GM21723 (cell line): ENCODE data around the gene FGFR2.

Experiments
- ATAC-seq: cut with Tn5 transposase; IDR thresholded peaks from one replicate; pipeline ENCODE4 v1.9.1; 2021; ENCODE audit warnings: mild to moderate bottlenecking, moderate library complexity; ENCODE audit not compliant: unreplicated experiment

FGFR2 gene

DNA sequence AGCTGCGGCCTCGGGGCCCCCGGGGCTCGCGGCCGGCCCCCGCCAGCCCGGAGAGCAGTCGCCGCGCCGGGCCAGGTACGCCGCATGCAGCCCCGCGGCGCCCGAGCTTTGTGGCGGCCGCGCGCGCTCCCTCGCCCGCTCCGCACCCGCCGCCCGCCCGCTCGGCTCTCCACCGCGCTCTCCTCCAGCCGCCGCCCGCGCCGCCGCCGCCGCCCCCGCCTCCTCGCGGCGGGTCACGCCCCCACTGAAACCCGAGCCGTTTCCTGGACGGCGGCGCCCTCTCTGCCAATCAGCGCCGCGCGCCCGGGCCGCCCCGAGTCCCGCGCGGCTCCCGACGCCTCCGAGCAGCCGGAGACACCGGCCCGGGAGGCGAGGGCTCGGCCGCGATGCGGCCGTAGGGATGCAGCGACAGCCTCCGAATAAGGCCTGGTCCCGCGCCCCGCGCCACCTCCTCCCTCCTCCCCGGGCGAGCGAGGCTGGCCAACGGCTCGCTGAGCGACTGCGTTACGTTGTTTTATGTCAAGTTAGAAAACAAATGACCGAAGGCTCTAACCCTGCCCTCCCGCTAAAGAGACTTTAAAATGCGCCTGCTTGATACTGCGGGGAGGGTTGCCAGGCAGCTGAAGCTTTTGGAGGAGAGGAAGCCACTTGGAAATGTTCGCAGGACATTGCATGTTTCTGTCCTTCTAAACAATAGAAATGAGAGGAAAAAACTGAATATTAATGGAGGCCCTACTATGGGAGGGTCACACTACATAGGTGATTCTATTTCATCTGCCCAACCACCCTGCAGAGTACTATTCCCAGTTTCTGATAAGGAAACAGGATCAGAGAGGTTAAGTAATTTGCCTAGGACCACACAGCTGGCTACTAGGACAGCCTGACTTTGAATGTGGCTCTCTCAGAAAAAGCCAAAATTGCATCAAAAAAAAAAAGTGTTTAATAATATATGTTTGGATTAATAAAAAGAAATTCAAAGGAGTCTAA lies at the start of gene FGFR2:
Gene FGFR2, minus strand, starts transcription at position 182 of the 987 bp plus-strand sequence. CDS start 4,627 bp downstream, outside the sequence.
- ATAC-seq: peak; percentile 81

DNA sequence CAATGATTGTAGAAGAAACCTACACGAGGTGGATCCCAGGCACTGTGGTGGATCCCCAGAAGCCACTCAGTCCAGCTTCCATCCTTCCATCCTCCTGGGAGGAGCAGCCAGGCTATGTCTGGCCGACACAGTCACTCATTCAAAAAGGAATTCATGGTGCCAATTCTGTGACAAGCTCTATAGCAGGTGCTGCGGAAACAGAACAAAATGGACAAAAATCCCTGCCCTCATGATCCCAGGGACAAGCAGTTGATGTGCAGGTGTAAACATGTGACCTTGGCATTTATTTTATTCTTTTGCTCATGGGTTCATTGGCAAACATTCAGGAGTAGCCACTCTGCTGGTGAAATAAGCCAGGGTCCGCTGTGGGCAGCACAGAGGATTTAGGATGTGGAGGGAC lies 49.2 kb upstream of the FGFR2 start:
- no peak for ATAC-seq

DNA sequence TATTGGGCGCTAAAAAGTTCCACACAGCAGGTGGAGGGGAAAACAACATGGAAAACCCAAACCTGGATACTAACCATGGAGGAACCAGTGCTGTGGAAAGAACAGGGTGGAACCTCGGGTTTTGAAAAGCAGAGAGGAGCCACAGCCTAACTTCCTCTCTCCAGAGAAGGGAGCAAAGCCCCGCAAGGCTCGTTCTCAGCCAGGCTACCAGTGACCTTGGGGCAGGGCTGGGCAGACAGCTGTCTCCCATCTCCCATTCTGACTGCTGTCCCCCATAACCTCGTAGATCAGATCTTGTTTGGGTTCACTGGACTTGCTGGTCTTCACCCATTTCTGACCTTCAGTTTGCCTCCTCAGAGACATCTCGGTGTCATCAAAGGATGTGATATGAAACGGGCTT lies 47.5 kb upstream of the FGFR2 start:
- no peak for ATAC-seq

DNA sequence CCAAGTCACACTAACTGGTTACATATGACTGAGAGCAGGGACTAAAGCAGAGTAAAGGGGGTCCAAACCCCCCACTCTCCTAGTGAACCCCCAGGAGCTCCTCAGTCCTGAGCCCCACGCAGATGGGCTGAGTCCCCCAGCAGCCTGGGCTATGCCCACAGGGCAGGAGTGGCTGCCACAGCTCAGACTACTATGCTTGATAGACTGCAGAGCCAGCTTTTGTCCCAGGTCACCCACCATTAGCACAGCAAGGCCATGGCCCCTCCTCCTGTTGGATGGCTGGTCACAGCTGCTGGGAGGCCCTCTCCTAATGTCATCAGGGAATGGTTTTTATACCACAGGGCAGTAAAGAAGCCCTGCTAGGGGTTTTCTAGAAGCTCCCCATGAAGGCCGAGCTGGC lies 46.3 kb upstream of the FGFR2 start:
- no peak for ATAC-seq

DNA sequence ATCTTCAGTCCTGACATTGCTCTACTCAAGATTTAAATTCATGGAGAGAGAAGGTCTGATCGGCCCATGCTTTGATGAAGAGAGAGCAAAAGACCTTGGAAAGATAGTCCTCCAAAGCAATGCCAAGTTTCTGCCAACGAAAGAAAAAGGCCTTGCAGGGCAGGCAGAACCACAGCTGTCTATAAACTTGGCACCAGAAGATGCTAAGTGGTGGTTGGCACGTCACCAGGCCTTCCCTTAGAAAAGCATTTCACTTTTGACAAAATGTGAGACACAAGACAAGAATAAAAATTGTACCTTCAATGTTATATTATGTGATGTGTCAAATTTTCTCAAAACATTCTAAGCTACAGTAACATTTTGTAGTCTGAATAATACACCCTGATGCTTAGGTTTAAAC lies 42.0 kb upstream of the FGFR2 start:
- no peak for ATAC-seq

DNA sequence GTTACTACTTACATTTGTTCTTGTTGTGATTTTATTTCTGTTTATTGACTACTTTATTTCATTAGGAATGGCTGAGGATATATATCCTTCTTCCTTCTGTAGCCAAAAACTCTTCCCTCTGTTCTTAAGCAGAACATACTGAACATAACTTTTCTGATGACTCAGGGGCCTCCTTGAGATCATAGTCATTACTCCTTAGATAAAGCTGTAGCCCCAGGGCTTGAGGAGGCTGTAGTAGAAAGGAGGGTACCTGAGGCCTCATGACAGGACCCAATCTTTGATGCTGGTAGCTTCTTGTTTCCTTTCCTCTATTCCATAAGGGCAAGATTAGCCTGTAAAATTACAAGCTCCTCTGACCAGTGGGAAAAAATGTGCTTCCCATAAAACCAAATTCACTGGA lies 41.2 kb upstream of the FGFR2 start:
- ATAC-seq: no peak

DNA sequence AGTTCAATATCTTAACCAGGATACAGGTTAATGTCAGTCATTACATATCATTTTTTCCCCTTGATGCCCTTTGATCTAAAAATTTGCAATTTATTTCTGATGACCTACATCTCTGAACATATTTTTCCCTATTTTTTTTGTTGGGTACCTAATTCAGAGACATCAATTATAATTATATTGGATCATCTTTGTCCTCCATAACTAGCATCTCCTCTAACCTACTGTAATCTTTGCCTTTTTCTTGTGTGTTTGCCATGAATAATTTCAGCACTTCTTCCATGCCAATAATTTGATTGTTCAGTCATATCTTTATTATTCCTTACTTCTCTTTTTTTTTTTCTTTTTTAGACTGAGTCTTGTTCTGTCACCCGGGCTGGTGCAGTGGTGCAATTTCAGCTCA lies 39.2 kb upstream of the FGFR2 start:
- ATAC-seq: no peak

DNA sequence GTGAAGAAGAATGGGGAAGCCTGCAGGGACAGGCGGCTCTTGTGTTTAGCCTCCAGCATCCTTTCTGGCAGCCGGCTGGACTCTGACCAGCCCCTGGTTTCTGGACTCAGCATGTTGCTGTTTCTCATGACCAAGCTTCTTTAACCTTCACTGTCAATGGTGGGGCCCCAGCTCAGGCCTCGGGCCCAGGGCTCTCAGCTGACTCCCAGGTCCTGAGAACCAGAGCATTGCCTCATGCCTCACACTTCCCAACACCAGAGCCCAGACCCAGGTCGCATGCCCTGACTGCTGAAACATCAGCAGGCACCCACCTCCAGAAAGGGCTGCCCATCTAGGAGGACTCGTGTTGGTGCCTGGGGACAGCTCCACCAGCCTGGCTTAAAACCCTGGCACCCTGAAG lies 34.8 kb upstream of the FGFR2 start:
- no peak for ATAC-seq

DNA sequence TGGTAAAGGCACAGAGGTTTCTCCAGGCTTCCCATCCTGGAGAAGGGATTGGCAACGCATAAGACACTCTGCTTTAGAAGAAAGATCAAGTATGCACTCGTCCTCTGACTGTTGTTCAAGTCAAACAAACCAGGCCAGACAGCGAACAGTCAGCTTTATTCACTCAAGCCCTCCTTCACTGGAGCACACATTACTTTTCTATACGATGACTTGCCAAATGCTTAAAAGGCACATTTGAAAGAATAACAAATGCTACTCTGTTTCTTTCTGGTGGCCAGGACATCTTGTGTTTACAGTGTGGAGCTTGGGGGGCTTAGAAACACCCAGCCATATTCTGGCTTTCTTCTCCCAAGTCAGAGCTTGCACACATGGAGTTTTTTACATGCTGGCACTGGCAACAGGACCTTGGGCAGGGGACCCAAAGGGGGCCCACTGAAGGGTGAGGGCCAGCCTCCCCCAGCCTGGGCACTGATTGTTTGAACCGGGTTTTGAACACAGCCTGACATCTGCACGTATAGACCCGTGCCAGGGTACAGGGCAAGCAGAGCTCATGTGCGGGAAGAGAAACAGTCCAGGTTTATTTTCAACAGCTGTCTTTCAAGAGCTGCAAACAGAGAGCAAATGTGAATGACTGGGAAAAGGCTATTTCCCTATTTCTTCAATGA lies 33.3 kb upstream of the FGFR2 start:
- no peak for ATAC-seq

DNA sequence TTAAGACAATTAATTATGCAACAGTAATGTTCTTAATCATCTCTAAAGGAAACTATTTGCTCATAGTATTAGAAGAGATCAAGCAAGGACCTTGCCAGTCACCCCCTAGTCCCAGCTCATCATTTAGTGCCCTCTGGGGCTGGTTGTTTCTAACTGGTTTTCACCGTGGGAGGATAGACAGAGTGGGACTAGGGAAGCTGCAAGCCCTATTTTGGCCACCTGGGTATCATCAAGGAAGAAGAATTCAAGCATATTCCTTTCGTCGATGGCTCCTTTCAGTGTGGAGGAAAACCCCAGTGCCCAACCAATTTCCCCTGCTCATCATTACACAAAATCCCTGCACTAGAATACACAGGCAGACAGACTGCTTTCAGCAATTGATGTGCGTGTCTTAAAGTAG lies 30.6 kb upstream of the FGFR2 start:
- ATAC-seq: no peak

DNA sequence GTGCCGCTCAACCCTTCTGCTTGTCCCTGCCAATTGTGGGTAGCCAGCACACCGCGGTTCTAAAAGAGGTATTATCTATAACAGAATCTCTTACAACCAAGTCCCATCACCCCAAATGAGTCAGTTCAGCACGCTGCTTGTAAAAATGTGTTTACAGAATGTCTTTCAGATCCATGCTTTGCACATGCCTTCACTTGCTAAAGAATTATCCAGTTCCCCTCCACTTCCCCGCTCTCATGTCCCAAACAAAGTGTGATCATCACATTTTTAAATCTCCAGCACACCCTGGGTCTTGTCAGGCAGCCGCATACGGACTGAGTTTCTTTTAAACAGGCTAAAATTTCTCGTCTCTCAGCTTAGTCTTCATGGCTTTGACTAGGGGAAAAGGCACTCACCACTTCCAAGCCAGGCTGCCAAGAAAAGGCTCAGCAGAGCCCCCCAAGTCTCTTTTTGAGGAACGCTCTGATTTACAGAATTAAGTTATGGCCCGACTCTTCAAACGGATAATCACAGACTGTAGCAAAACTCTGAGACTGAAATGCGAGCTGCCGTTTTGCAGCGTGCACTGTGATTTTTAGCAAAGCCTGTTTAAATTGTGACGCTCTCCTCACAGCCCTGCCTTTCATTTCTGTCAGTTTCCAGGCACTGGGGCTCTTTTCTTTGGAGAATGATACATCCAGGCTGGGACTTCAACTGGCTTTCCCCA lies 29.8 kb upstream of the FGFR2 start:
- ATAC-seq: no peak

DNA sequence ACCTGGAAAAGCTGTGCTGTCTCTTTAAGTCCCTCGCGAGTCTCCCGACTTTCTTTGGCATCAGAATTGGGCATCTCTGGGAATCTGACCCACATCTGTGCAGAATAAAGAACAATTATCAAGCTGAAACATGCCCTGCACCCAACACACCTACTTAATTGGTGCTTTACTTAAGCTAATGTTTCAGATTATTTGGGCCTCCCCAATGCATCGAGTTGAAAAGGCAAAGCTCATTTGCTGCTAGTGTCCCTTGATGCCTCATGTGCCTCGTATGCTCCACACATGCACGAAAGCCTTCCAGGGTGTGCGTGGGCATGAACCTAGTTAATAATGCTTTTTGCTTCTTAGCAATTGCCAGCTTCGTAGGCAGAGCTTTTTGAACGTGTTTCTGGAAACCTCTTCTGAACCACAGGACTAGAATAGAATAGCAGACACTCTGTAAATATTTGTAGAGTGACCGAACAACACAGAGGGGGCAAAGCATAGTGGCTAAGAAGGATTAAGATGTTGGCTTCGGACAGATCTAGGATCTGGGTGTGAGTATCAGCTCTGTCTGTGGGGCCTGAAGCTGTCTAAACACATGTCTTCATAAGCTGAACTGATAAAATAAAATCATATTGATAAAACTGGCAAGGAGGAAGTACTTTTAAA lies 26.7 kb upstream of the FGFR2 start:
- ATAC-seq: no peak

DNA sequence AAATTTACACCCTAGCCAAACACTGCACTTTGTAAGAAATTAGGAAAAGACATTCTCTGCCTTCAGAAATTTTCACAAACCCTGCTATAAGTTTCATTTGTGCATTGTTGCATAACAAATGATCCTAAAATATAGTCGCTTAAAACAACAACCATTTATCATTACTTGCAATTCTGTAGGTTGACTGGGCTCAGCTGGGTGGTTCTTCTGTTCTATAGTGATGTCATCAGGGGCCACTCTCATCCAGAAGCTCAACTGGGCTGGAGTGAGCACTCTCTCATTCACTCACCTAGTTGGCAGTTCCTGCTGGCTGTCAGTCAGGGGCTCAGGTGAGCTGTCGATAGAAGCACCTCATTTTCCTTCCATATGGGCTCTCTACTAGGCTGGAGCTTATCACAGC lies 20.7 kb upstream of the FGFR2 start:
- no peak for ATAC-seq

DNA sequence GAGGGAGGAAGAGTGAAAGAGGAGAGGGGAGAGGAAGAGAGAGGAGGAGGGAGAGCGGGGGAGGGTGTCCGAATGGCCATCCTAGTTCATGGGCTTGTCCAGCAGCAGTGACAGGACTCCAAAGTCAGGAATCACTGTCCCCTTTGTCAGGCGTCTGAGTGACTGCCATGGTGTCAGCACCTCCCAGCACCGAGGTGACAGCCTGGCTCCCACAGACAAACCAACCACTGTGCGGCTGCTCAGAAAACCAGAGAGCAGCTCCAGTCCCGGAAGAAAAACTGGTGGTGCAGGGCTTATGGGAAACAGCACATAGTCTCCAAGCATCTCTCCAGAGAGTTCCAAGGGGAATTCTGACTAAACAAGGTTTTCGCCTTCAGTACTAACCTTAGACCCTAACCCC lies 18.9 kb upstream of the FGFR2 start:
- no peak for ATAC-seq

DNA sequence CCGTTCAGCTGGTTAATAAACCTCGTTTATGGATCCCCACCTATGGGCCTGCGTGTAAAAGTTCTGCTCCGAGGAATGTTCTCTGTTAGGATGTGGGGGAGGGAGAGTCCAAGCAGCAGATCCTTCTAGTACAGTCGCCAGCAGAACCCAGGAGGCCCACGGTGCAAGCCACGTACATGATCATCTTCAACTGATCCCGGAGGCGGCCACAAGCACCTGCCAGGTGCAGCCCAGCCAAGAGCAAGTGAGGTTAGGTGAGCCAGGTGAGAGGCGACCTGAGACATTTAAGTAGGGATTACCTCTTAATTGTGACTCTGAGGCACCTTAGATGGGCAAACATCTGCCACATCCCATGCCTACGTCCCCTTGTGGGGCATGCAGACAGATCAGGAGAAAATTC lies 18.0 kb upstream of the FGFR2 start:
- ATAC-seq: no peak

DNA sequence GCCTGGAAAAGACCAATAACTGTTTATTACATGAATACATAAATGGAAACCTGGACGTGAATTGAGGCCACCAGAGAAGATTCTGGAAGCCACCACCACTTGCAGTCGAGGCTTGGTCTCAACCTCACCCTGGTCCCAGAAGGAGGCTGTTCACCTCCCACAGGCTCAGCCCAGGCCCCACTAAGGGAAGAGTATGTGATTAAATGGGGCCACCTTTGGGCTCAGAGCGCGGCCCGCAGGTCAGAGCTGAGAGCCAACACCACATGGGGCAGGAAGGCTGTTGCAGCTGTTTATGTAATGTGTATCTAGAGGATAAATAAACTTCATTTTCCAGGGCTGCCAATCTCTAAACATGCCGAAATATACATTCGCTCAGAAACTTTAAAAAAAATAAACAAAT lies 17.6 kb upstream of the FGFR2 start:
- no peak for ATAC-seq

DNA sequence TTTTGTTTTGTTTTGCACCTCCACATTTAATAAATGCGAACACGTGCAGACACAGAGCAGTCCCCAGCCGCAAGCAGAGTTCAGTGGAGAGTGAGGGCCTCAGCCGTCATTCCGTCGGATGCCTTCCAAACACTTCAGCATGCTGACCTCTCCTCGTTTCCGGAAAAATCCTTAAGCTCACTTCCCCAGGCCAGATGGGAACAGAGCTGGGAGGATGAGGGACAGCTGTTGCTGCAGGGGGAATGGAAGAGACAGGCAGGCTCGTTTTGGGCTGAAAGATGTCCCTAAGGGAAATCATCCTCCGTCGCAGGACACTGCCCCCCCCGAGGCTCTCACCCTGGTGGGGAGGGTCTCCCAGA lies 17.2 kb upstream of the FGFR2 start:
- ATAC-seq: no peak

DNA sequence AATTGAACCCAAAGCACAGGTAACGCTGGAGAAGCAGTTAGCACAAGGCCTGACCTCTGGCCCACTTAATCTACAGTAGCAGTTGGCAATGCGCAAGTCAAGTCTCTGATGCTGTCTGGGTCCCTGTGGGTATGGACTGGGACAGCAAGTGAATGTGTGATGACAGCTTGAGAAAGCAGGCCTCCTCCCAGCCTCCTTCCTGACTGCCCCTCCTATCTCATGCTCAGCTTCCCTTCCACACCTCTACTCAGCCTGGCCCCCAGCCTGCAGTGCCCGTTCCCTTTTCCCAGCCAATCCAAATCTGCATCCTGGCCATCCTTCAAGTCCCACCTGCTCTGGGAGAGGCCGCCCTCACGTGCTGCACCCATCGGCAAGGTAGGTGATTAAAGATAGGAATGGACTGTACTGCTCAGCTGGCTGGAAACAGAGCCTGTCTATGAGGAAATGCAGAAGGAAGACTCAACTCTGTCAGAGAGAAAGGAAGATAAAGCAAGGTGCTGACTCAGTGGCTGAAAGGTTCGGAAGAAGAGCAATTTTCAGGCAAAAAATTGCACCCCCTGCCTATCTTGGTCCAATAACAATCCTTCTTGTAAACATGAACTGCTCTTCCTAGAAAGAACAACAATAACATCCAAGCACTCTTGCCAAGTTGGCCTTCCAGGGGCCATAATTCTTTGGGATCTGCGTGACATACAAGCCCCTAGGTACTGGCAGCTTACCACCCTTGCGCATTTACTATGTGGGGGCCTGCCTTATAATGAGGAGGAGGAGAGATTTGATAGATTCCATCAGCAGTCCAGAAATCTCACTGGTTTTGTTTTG lies 16.6 kb upstream of the FGFR2 start:
- no peak for ATAC-seq

DNA sequence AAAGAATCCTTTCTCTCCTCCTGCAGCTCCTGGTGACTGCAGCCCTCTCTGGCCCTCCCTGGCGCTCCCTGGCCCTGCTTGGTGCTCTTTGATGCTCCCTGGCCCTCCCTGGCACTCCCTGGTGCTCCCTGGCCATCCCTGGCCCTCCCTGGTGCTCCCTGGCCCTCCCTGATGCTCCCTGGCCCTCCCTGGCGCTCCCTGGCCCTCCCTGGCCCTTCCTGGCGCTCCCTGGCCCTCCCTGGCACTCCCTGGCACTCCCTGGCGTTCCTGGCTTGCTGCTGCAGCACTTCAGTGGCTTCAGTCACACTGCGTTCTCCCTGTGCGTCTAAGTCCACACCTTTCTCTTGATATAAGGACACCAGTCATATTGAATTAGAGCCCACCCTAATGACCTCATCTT lies 15.2 kb upstream of the FGFR2 start:
- no peak for ATAC-seq

DNA sequence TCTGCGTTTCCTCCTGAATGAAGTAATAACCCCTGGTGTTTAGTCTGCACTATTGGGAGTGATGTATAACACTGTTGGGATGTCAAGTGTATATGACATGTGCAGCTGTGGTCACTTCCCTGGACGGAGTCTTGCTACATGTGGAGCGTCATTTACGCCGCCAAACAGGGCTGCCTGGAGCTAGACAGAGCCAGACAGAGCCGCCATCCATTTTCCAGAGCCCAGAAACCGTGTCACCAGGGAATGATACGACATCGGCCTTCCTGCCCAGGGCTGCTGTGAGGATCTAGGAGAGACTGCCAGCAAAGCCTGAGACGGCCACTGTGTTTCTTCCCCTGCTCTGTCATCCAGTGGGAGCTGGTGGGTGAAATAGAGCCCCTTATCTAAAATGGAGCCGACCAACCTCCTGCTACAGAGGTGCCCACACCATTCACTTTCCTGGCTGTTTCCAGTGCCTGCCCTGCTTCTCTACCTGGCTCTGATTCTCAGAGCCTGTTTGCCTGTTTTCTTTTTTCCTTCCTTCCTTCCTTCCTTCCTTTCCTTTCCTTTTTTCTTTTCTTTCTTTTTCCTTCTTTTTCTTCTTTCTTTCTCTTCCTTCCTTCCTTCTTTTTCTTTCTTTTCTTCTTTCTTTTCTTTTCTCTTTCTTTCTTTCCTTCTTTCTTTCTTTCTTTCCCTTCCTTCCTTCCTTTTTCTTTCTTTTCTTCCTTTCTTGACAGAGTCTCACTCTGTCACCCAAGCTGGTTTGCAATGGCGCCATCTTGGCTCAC lies 13.3 kb upstream of the FGFR2 start:
- ATAC-seq: no peak
